H1 (cell line): ENCODE measurements around the gene KCNH6. TPM values are rescaled to one million over a fixed set of nuclear protein-coding genes. Genes with fewer than 3 reads are reported as not detected.

Source experiments
- CTCF ChIA-PET: fragments of 300-600 bp; sonication (Branson Sonifier 250); formaldehyde crosslinking; loops from one replicate; lab custom pipeline; 2021; ENCODE audit not compliant: partially characterized antibody; lab: Charles Lee
- POLR2A ChIA-PET: fragments of 300-600 bp; sonication (Branson Sonifier 250); formaldehyde crosslinking; loops from one replicate; lab custom pipeline; 2021; ENCODE audit warnings: inconsistent platforms; ENCODE audit not compliant: partially characterized antibody; lab: Charles Lee
- DNase-seq, 2 experiments: peaks; one replicate each; pipeline versions ENCODE4 v3.0.0 to v3.0.0-alpha.2; 2010 to 2022; ENCODE audit warnings: low spot score in 2 of 2, low read depth in 1 of 2, mixed read lengths in 1 of 2
- FAIRE-seq: peaks from 2 replicates; lab custom pipeline; 2011; peaks lifted over from hg19 to GRCh38; lab: Jason Lieb, UNC
- H2AFZ ChIP-seq: 2 replicates; pipeline ENCODE4 v1.8.1; 2012; ENCODE audit warnings: low read length, inconsistent platforms
- H2AK5ac ChIP-seq: 2 replicates; pipeline ENCODE4 v1.6.1; 2013; ENCODE audit warnings: low read depth, low read length
- H2BK120ac ChIP-seq: replicated peaks from 2 replicates; pipeline ENCODE3; 2013; ENCODE audit warnings: low read depth, low read length, inconsistent platforms
- H2BK12ac ChIP-seq: 2 replicates; pipeline ENCODE4 v1.6.1; 2013; ENCODE audit warnings: low read depth, low read length
- H2BK15ac ChIP-seq: 2 replicates; pipeline ENCODE4 v1.6.1; 2013; ENCODE audit warnings: low read length
- H2BK20ac ChIP-seq: 2 replicates; pipeline ENCODE4 v1.6.1; 2013; ENCODE audit warnings: low read length
- H2BK5ac ChIP-seq: 2 replicates; pipeline ENCODE4 v1.6.1; 2013; ENCODE audit warnings: low read depth, low read length
- H3K14ac ChIP-seq: 2 replicates; pipeline ENCODE4 v1.6.1; 2013; ENCODE audit warnings: inconsistent platforms; ENCODE audit not compliant: insufficient read length
- H3K18ac ChIP-seq: 2 replicates; pipeline ENCODE4 v1.6.1; 2013; ENCODE audit warnings: low read length; ENCODE audit errors: extremely low read depth
- H3K23ac ChIP-seq: 2 replicates; pipeline ENCODE4 v1.6.1; 2013; ENCODE audit warnings: inconsistent platforms; ENCODE audit not compliant: insufficient read length
- H3K23me2 ChIP-seq: 2 replicates; pipeline ENCODE4 v1.6.1; 2013; ENCODE audit warnings: low read depth, low read length
- H3K27ac ChIP-seq: 2 replicates; pipeline ENCODE4 v1.6.1; 2011; ENCODE audit warnings: low read depth, low read length, inconsistent platforms
- H3K27me3 ChIP-seq, 4 experiments: replicated peaks in 1 of 4; 1 replicate in 1 of 4; 2 replicates in 3 of 4; pipeline versions ENCODE4 v1.6.1 to v1.8.1; 2011 to 2013; ENCODE audit warnings: low read length in 3 of 4, mild to moderate bottlenecking in 3 of 4, inconsistent platforms in 2 of 4, mixed read lengths in 2 of 4, moderate library complexity in 1 of 4; ENCODE audit not compliant: control insufficient read depth in 3 of 4, insufficient read depth in 3 of 4; ENCODE audit errors: extremely low read depth in 1 of 4
- H3K36me3 ChIP-seq, 4 experiments: 2 replicates each; pipeline versions ENCODE4 v1.6.1 to v1.8.1; 2011 to 2013; ENCODE audit warnings: mild to moderate bottlenecking in 4 of 4, low read length in 3 of 4, moderate library complexity in 2 of 4, control low read depth in 1 of 4, inconsistent platforms in 1 of 4; ENCODE audit not compliant: insufficient read depth in 4 of 4, control insufficient read depth in 2 of 4
- H3K4ac ChIP-seq: replicated peaks from 2 replicates; pipeline ENCODE3; 2013; ENCODE audit warnings: low read length, low read depth, mixed read lengths, inconsistent platforms; ENCODE audit not compliant: insufficient read length
- H3K4me1 ChIP-seq, 4 experiments: replicated peaks in 1 of 4; 1 replicate in 1 of 4; 2 replicates in 3 of 4; pipeline versions ENCODE4 v1.6.1 to v1.8.1; 2011 to 2013; ENCODE audit warnings: low read length in 3 of 4, inconsistent platforms in 2 of 4, mixed read lengths in 1 of 4; ENCODE audit not compliant: insufficient read depth in 4 of 4, control insufficient read depth in 3 of 4
- H3K4me2 ChIP-seq, 2 experiments: 2 replicates each; pipeline versions ENCODE4 v1.6.1 to v1.8.1; 2011 to 2013; ENCODE audit warnings: low read depth in 2 of 2, low read length in 2 of 2, control low read depth in 1 of 2, inconsistent platforms in 1 of 2, mild to moderate bottlenecking in 1 of 2; ENCODE audit not compliant: insufficient read depth in 1 of 2
- H3K4me3 ChIP-seq, 4 experiments: fragments of 200-600, 300-600 bp in 1 of 4; sonication (generic), shearing (Covaris generic), sonication (Bioruptor Twin) in 1 of 4; 2 replicates each; pipeline versions ENCODE4 v1.5.1 to v1.8.1; 2011 to 2016; ENCODE audit warnings: low read length in 4 of 4, low read depth in 3 of 4, control low read depth in 2 of 4, inconsistent platforms in 2 of 4, mild to moderate bottlenecking in 2 of 4, mixed read lengths in 1 of 4, moderate library complexity in 1 of 4; ENCODE audit not compliant: insufficient read depth in 2 of 4; ENCODE audit errors: extremely low read depth in 1 of 4
- H3K56ac ChIP-seq: replicated peaks from 2 replicates; pipeline ENCODE3; 2013; ENCODE audit warnings: low read depth, mild to moderate bottlenecking, mixed read lengths, low read length, inconsistent platforms; ENCODE audit not compliant: insufficient read length
- H3K79me1 ChIP-seq: 2 replicates; pipeline ENCODE4 v1.6.1; 2013; ENCODE audit warnings: low read depth, low read length, control low read depth
- H3K79me2 ChIP-seq, 2 experiments: 2 replicates each; pipeline versions ENCODE4 v1.6.1 to v1.8.1; 2012 to 2013; ENCODE audit warnings: low read length in 2 of 2, mild to moderate bottlenecking in 2 of 2, inconsistent platforms in 1 of 2; ENCODE audit not compliant: insufficient read depth in 2 of 2, control insufficient read depth in 1 of 2
- H3K9ac ChIP-seq, 4 experiments: replicated peaks in 1 of 4; 1 replicate in 1 of 4; 2 replicates in 3 of 4; pipeline versions ENCODE4 v1.6.1 to v1.8.1; 2011 to 2013; ENCODE audit warnings: low read depth in 3 of 4, low read length in 3 of 4, control low read depth in 2 of 4, mild to moderate bottlenecking in 2 of 4, moderate library complexity in 2 of 4, inconsistent platforms in 1 of 4; ENCODE audit errors: extremely low read depth in 1 of 4
- H3K9me3 ChIP-seq, 2 experiments: 2 replicates each; pipeline versions ENCODE4 v1.6.1 to v1.8.1; 2012 to 2013; ENCODE audit warnings: mild to moderate bottlenecking in 2 of 2, moderate library complexity in 2 of 2, control low read depth in 1 of 2, inconsistent platforms in 1 of 2, low read depth in 1 of 2, low read length in 1 of 2, mixed read lengths in 1 of 2; ENCODE audit not compliant: insufficient read depth in 2 of 2
- H4K20me1 ChIP-seq, 2 experiments: replicated peaks in 1 of 2; 2 replicates each; pipeline versions ENCODE3 to v1.8.1; 2011 to 2013; ENCODE audit warnings: inconsistent platforms in 2 of 2, low read length in 2 of 2, mild to moderate bottlenecking in 1 of 2; ENCODE audit not compliant: insufficient read depth in 2 of 2, control insufficient read depth in 1 of 2
- H4K5ac ChIP-seq: 2 replicates; pipeline ENCODE4 v1.6.1; 2013; ENCODE audit warnings: low read length, low read depth, mixed read lengths, inconsistent platforms; ENCODE audit not compliant: insufficient read length
- H4K8ac ChIP-seq: 2 replicates; pipeline ENCODE4 v1.8.0; 2013; ENCODE audit warnings: mild to moderate bottlenecking, moderate library complexity, low read length, inconsistent platforms; ENCODE audit not compliant: insufficient read depth; ENCODE audit errors: extremely low read depth
- H4K91ac ChIP-seq: replicated peaks from 2 replicates; pipeline ENCODE3; 2013; ENCODE audit warnings: low read length, mixed read lengths, inconsistent platforms; ENCODE audit not compliant: insufficient read length
- ATF3 ChIP-seq: IDR thresholded peaks from 2 replicates; pipeline ENCODE4 v1.6.1; 2011; ENCODE audit warnings: low read depth, mild to moderate bottlenecking, low read length; ENCODE audit not compliant: insufficient read depth
- BCL11A ChIP-seq, 2 experiments: IDR thresholded peaks; one replicate each; pipeline ENCODE4 v1.6.1; 2011; ENCODE audit warnings: low read depth in 2 of 2, low read length in 2 of 2, mild to moderate bottlenecking in 2 of 2
- EP300 ChIP-seq, 2 experiments: IDR thresholded peaks; 1 replicate in 1 of 2; 2 replicates in 1 of 2; pipeline ENCODE4 v1.6.1; 2011 to 2012; ENCODE audit warnings: low read depth in 2 of 2, low read length in 2 of 2, mild to moderate bottlenecking in 2 of 2, borderline replicate concordance in 1 of 2, inconsistent platforms in 1 of 2, moderate library complexity in 1 of 2
- JUND ChIP-seq: IDR thresholded peaks from 2 replicates; pipeline ENCODE4 v1.6.1; 2011; ENCODE audit warnings: mild to moderate bottlenecking, improper control_type of control experiment, low read length
- KDM4A ChIP-seq: IDR thresholded peaks from one replicate; pipeline ENCODE4 v1.7.1; 2012; ENCODE audit warnings: low read depth, mild to moderate bottlenecking, moderate library complexity, low read length, inconsistent platforms; ENCODE audit not compliant: severe bottlenecking
- MAFK ChIP-seq: IDR thresholded peaks from 2 replicates; pipeline ENCODE4 v1.6.1; 2012; ENCODE audit warnings: low read depth, mild to moderate bottlenecking, improper control_type of control experiment, low read length
- SIRT6 ChIP-seq: IDR thresholded peaks from one replicate; pipeline ENCODE4 v1.7.1; 2012; ENCODE audit warnings: low read length, inconsistent platforms
- SP1 ChIP-seq: IDR thresholded peaks from 2 replicates; pipeline ENCODE4 v1.6.1; 2011; ENCODE audit warnings: low read depth, low read length
- TBP ChIP-seq: IDR thresholded peaks from 2 replicates; pipeline ENCODE4 v1.6.1; 2011; ENCODE audit warnings: low read depth, low read length, improper control_type of control experiment
- WGBS, 2 experiments: shearing (Covaris generic) in 1 of 2; methylation state at CpG; one replicate each; pipeline versions ENCODE4 v1.1.6 to v1.1.7; 2013 to 2015; ENCODE audit warnings: low lambda C conversion rate in 2 of 2, mixed read lengths in 2 of 2, inconsistent platforms in 1 of 2, low coverage in 1 of 2, missing lambda C conversion rate in 1 of 2; ENCODE audit not compliant: insufficient replicate concordance in 2 of 2, insufficient coverage in 1 of 2, insufficient read length in 1 of 2; ENCODE audit errors: extremely low coverage in 1 of 2, missing lambda C conversion rate in 1 of 2; 5-methylcytosine and 5-hydroxymethylcytosine counted together
- polyA plus RNA-seq, 7 experiments: library from polyadenylated mRNA; depleted of rRNA in 3 of 7; stranded (reverse) in 5 of 7; unstranded in 2 of 7; fragments of >200 nt in 5 of 7; fragments of 200-250 nt in 2 of 7; gene quantifications; 1 replicate in 5 of 7; 2 replicates in 1 of 7; 4 replicates in 1 of 7; pipeline versions ENCODE4 v1.2.1 to v1.2.3, GENCODE V29; 2011 to 2013; ENCODE audit warnings: missing spikeins in 2 of 7, mixed read lengths in 2 of 7
- total RNA-seq: library from RNA; stranded (reverse); fragmentation: NEBNext Ultra II Directional; extraction: Animal tissue kit (Norgen Biotek cat#: 25700); gene quantifications from 2 replicates; pipeline ENCODE4 v1.2.1, GENCODE V29; 2021

The KCNH6 gene
- total and polyA plus RNA-seq, 2 of the 8 experiments (the other 6 are each of a cell fraction or from before 2014, with no cell fraction given) = 1.8 to 3.6 TPM

DNA sequence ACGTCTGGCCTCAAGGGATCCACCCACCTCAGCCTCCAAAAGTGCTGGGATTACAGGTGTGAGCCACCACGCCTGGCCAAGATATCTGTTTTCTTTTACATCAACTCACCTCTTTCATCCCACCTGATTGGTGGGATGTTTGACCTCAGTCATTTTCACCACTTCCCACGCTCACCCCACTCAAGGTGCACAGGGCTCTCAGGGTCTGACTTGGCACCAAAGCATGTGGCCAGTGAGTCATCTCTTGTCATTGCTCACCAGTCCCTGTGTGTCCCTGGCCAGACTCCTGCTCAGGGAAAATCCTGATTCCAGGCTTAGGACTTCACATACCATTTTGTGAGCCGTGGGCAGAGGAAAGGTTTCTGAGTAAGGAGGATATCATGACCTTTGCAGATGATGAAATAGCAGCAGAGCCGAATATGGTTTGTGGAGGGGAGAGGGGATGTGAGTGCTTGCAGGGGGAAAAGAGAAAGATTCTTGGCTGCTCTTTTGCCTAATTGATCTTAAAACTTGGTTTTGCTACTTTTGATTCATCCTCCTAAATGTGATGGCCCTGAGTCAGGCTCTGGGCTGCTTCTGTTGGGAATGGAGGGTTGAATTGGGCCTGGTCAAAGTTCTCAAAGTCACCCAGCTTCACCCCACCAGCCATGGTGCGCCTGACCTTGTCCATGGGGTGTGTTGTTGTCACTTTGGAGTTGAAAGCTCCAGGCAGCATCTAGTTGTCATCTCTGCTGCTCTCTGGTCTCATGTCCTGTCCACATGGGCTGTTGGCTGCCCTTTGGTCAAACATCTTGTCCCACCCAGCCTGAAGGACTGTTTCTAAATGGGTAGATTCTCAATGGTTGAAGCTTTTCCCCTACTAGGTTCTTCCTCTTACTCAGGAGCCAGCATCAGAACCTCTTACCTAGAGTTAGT is 6.0 kb upstream of the KCNH6 start:
- Histone ChIP-seq H3K4me3 (no peak overlapping the region), H3K9ac (no peak overlapping the region), H3K27me3 (no peaks in the 10 kb centered on the region), H3K14ac (no peak overlapping the region), H2BK12ac (no peak overlapping the region), H2BK120ac (no peak overlapping the region), H3K23me2 (no peaks in the 10 kb centered on the region), H2BK20ac (no peak overlapping the region), H3K4me1 (peaks cover 2 to 8% (median 5%) of the 10 kb centered on the region in 4 experiments; a peak in 5 of 7 replicates), H2BK15ac (0 out of 2 replicates have a peak overlapping the region, but pooled peaks have one; percentile 11), H3K18ac (no peak overlapping the region), H3K27ac (no peak overlapping the region), H3K79me1 (no peaks in the 10 kb centered on the region), H3K9me3 (no peaks in the 10 kb centered on the region), H3K56ac (no peak overlapping the region), H4K20me1 (no peaks in the 10 kb centered on the region), H4K8ac (no peak overlapping the region), H2AK5ac (no peak overlapping the region), H4K5ac (no peak overlapping the region), H4K91ac (no peak overlapping the region), H3K36me3 (no peaks in the 10 kb centered on the region), H2BK5ac (no peak overlapping the region), H3K4me2 (no peak overlapping the region), H3K4ac (no peak overlapping the region), H3K23ac (no peak overlapping the region), H3K79me2 (no peaks in the 10 kb centered on the region)
- WGBS, 2 experiments = 86% methylated on average over 6 of the region's 6 CpGs; no CpG with 5 or more reads in 1 of the 2 experiments
- CTCF ChIA-PET = interaction anchor here (0.6 to 1.1 kb wide), 2 partner anchors 15 to 62 kb away, joined by 3 read pairs; no protein-coding TSS in a partner anchor
- POLR2A ChIA-PET = no interaction called here
- FAIRE-seq = no peak
- DNase-seq = no peak
- no peak for TF ChIP-seq BCL11A (IDR thresholded peaks at IDR 0.05; ENCODE audit: low read depth in 2 of 2, low read length in 2 of 2)
- no peak for TF ChIP-seq ATF3
- no peak for TF ChIP-seq TBP
- TF ChIP-seq JUND = no peak
- TF ChIP-seq EP300 (IDR thresholded peaks at IDR 0.05; ENCODE audit: borderline replicate concordance in 1 of 2, low read depth in 2 of 2, low read length in 2 of 2) = no peak
- TF ChIP-seq SP1 = no peak
- TF ChIP-seq MAFK = no peak
- no peak for TF ChIP-seq KDM4A
- TF ChIP-seq SIRT6 = no peak
- TF ChIP-seq, all 59 proteins: peak for 0
- H2AFZ ChIP-seq = no peak overlapping the region
